Measurements from ENCODE around the gene CERS6.

The CERS6 gene

DNA sequence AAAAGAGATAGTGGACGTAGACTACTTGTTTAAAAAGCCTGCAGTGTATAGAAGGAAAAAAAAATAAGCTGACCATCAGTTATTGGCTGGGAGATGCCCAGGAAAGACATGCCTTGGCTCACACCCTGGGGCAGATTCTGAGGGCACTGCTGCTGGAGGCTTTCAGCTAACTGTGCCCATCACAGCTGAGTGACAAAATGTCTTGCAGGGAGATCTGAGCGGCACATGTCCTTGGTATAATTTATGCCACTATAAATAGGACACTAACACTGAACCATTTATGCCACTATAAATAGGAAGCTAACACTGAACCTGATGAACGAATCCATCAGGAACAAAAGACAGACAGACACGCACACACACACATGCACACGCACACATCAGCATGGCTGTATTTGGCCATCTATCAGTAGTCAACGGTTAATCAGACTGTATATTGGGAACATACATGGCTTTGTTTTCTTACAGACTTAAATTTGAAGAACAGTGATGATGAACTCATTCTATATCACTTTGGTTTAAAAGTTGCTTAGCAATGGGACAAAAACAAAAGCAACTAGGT is 278.2 kb downstream of the CERS6 start:
- TF ChIP-seq, protein P1, sequence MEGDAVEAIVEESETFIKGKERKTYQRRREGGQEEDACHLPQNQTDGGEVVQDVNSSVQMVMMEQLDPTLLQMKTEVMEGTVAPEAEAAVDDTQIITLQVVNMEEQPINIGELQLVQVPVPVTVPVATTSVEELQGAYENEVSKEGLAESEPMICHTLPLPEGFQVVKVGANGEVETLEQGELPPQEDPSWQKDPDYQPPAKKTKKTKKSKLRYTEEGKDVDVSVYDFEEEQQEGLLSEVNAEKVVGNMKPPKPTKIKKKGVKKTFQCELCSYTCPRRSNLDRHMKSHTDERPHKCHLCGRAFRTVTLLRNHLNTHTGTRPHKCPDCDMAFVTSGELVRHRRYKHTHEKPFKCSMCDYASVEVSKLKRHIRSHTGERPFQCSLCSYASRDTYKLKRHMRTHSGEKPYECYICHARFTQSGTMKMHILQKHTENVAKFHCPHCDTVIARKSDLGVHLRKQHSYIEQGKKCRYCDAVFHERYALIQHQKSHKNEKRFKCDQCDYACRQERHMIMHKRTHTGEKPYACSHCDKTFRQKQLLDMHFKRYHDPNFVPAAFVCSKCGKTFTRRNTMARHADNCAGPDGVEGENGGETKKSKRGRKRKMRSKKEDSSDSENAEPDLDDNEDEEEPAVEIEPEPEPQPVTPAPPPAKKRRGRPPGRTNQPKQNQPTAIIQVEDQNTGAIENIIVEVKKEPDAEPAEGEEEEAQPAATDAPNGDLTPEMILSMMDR (IDR thresholded peaks at IDR 0.05), result no peak

DNA sequence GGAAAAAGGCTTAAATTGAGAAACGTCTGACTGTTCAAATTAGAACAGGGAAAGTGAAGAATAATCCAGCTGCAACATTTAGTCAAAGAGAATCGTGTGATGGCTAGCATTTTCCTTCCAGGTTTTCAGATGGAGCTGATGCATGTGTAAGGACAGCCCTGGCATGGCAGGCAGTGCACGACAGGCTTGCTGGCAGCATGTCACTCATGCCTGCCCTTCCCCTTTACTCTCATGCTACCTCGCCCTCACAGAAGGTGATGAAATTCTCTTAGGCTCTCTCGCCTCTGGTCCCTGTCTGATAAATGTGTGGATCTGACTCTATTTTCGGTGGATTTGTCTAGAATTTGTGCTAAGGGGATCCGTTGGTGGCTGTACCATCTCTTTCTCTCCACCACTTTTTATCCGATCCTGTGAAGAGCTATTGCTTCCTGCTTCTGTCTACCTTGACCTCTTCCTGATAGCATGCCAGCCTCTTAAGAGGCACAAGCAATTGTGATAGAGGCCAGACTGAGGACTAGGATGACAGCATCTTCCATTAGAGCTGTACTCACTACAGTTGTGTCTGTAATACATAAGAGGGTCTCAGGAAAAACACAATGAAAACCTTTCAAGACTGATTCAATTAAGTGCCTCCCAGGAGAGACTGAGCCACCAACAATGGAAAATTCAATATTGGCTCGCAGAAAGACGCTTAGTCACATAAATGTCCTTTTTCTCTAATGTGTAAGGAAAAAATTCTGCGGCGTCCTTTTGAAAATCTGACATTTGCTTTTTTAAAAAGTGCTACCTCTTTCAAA is 280.8 kb downstream of the CERS6 start:
- TF ChIP-seq, protein P1 (IDR thresholded peaks at IDR 0.05), result no peak

DNA sequence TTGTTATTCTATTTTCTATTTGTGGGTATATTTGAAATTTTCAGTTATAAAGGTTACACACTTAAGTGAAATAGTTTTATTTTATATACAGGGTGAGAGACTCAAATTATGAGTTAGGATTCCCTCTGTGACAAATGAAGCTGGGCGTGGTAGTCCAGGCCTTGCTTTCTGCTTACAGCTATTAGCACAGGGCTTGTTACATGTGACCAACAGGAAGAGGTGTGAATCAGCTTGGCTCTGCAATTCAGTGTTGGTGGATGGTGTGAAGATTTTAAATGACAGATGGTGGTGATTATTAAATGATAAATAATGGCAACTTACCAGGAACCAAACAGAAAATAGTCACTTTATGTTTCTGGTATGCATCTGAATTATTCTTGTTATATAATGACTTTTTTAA is 282.0 kb downstream of the CERS6 start:
- TF ChIP-seq, protein P1 (IDR thresholded peaks at IDR 0.05), result no peak

DNA sequence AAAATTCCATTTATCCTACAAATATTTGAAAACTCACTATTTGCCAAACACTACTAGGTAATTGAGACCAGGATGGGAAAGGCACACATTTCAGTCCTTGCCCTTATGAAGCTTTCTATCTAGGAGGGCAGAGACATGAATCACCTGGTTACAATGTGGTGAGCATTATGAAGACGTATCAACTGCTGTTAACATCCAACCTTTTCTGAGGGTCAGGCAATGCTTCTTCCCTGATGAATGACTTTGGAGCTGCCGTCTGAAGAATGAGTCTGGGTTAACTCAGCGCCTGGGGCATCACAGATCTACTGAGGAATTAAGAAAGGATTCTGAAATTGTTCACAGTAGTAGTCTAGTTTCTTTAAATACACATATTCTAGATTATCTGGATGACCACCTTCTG is 284.3 kb downstream of the CERS6 start:
- TF ChIP-seq, protein P1 (IDR thresholded peaks at IDR 0.05), result no peak

DNA sequence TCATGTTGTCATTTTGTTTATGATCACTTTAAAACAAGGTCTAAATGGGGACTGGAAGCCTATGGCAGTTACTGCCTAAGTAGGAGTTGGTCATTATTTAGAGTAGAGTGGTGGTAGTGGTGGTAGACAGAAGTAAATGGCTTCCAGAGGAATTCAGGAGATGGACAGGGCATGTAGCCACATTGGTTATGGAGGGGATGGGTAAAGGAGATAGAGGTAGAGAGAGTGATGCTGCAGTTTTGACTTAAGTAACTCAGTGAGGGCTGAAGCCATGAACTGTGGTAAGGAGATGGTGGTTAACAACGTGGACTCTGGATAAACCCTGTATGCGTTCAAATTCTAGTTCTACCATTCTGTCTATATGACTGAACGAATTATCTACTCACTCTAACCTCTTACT is 284.7 kb downstream of the CERS6 start:
- TF ChIP-seq, protein P1 (IDR thresholded peaks at IDR 0.05), result no peak

DNA sequence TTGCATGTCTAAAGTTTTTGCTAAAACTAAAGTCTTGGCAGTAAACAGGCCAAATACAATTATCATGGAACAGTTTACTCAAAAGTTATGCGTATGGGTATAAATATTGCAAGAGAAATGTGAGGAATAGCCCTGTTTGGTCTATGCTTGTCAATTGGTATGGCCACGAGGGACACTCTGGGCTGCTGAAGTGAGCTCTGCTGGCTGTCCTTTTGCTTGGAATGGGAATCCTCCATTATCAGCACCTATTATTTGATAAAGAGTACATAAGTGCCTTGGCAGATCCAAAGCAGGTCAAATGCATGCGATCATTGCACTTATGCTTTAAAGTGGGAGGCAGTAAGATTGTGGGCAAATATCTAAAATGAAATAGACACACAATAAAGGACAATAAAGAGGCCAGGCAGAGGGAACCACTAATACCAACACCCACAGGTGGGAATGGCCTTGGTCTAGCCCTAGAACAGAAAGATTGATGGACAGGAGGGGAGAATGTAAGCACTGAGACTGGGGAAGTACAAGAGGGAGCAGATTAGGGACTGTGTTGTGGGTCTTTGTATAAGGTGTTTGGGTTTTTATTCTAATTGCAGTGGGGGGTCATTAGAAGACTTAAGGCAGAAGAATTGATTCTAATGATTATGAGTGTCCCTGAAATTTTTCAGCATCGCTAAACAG is 286.3 kb downstream of the CERS6 start:
- TF ChIP-seq, protein P1 (IDR thresholded peaks at IDR 0.05), result no peak

DNA sequence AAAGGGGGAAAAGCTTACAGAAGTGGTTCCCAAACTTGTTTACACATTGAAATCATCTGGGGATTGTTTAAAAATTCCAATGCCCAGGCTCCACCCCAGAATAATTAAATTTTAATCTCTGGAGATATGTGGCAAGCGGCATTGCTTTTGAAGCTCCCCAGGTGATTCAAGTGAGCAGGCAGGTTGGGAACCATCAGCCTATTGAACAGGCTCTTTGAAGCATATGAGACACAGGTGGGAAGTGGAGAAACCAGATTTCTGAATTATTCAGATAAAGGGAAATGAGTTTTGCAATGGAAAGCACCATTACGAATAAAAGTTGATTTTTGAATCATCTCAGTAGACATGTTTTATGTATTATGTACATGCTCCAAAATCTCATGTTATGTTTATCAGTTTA is 288.8 kb downstream of the CERS6 start:
- TF ChIP-seq, protein P1 (IDR thresholded peaks at IDR 0.05), result no peak

Data from LNCAP (cell line).